Brain pericyte (primary cell): ENCODE data around the gene GNG8.
A peak's percentile ranks its signal among the peaks of the same experiment; 100 is the strongest.

Source experiments
- DNase-seq: peaks from one replicate; pipeline ENCODE4 v3.0.0-alpha.2; 2012; ENCODE audit warnings: low read depth, low spot score

The GNG8 gene

GRCh38 chr19:46602392-46603194 lies 33.4 kb downstream of the GNG8 start:
- no peak for DNase-seq

- DNase-seq = no peak
These were observed 34.4 kb downstream of the GNG8 start, which contains the start of gene CALM3 for GRCh38 chr19:46601318-46602224. Gene CALM3, plus strand, starts transcription at chr19:46601330. Its CDS starts 105 bp downstream, at chr19:46601435.

- DNase-seq = peak; percentile 97
These were observed 35.4 kb downstream of the GNG8 start for GRCh38 chr19:46600384-46601317.

- no peak for DNase-seq
These were observed 36.2 kb downstream of the GNG8 start for GRCh38 chr19:46599716-46600373.

GRCh38 chr19:46598372-46598917 lies 37.6 kb downstream of the GNG8 start:
- DNase-seq = no peak

- no peak for DNase-seq
These were observed 40.0 kb downstream of the GNG8 start for GRCh38 chr19:46596008-46596407.

GRCh38 chr19:46591870-46592269 lies 44.1 kb downstream of the GNG8 start:
- no peak for DNase-seq

- DNase-seq = no peak
These were observed 44.7 kb downstream of the GNG8 start for GRCh38 chr19:46591254-46591653.

- DNase-seq = no peak
These were observed 48.1 kb downstream of the GNG8 start for GRCh38 chr19:46587861-46588260.

- no peak for DNase-seq
These were observed 49.7 kb downstream of the GNG8 start for GRCh38 chr19:46586294-46586693.

GRCh38 chr19:46585539-46585938 lies 50.5 kb downstream of the GNG8 start:
- DNase-seq = no peak
